Mesenchymal stem cell (in vitro differentiated cells and primary cell): ENCODE measurements around the gene SH3TC2.
A peak's percentile ranks its signal among the peaks of the same experiment; 100 is the strongest.

Experiments
- DNase-seq: peaks from one replicate; pipeline ENCODE4 v3.0.0-alpha.2; 2013
- H2AFZ ChIP-seq: one replicate; pipeline ENCODE4 v1.6.1; 2013; ENCODE audit warnings: low read depth, mild to moderate bottlenecking, control low read depth, inconsistent platforms, low read length, moderate library complexity
- H2AK5ac ChIP-seq: 2 replicates; pipeline ENCODE4 v1.6.1; 2013; ENCODE audit warnings: low read length, moderate library complexity, mild to moderate bottlenecking, inconsistent platforms; ENCODE audit not compliant: severe bottlenecking
- H2BK120ac ChIP-seq: one replicate; pipeline ENCODE4 v1.6.1; 2013; ENCODE audit warnings: low read depth, mild to moderate bottlenecking, inconsistent platforms, low read length, moderate library complexity
- H2BK12ac ChIP-seq, 2 experiments: one replicate each; pipeline ENCODE4 v1.6.1; 2013; ENCODE audit warnings: inconsistent platforms in 2 of 2, low read length in 2 of 2, mild to moderate bottlenecking in 2 of 2, moderate library complexity in 2 of 2, control low read depth in 1 of 2
- H2BK15ac ChIP-seq: one replicate; pipeline ENCODE4 v1.6.1; 2013; ENCODE audit warnings: mild to moderate bottlenecking, low read depth, inconsistent platforms; ENCODE audit not compliant: poor library complexity, severe bottlenecking
- H2BK5ac ChIP-seq: 2 replicates; pipeline ENCODE4 v1.6.1; 2013; ENCODE audit warnings: low read depth, mild to moderate bottlenecking, low read length, control low read depth, inconsistent platforms; ENCODE audit not compliant: poor library complexity, severe bottlenecking
- H3K14ac ChIP-seq, 2 experiments: one replicate each; pipeline ENCODE4 v1.6.1; 2013; ENCODE audit warnings: inconsistent platforms in 2 of 2, low read length in 2 of 2, control low read depth in 1 of 2, mild to moderate bottlenecking in 1 of 2, moderate library complexity in 1 of 2
- H3K18ac ChIP-seq, 2 experiments: one replicate each; pipeline ENCODE4 v1.6.1; 2013; ENCODE audit warnings: inconsistent platforms in 2 of 2, low read length in 2 of 2, control low read depth in 1 of 2, low read depth in 1 of 2, mild to moderate bottlenecking in 1 of 2
- H3K23ac ChIP-seq, 2 experiments: one replicate each; pipeline ENCODE4 v1.6.1; 2013; ENCODE audit warnings: inconsistent platforms in 2 of 2, low read length in 2 of 2, mild to moderate bottlenecking in 2 of 2, moderate library complexity in 2 of 2, control low read depth in 1 of 2
- H3K27ac ChIP-seq: 2 replicates; pipeline ENCODE4 v1.5.1; 2013; ENCODE audit warnings: mild to moderate bottlenecking, moderate library complexity, low read length, control low read depth, inconsistent platforms; ENCODE audit not compliant: poor library complexity, severe bottlenecking
- H3K27me3 ChIP-seq, 2 experiments: 2 replicates each; pipeline versions ENCODE4 v1.6.1 to v1.7.0; 2013; ENCODE audit warnings: low read length in 2 of 2, mild to moderate bottlenecking in 2 of 2, moderate library complexity in 2 of 2, control low read depth in 1 of 2, inconsistent platforms in 1 of 2; ENCODE audit not compliant: control insufficient read depth in 1 of 2, insufficient read depth in 1 of 2
- H3K36me3 ChIP-seq, 2 experiments: 2 replicates each; pipeline versions ENCODE4 v1.6.1 to v1.7.0; 2013; ENCODE audit warnings: low read length in 2 of 2, control low read depth in 1 of 2, inconsistent platforms in 1 of 2, low read depth in 1 of 2, mild to moderate bottlenecking in 1 of 2; ENCODE audit not compliant: insufficient read depth in 2 of 2, control insufficient read depth in 1 of 2
- H3K4ac ChIP-seq, 2 experiments: one replicate each; pipeline ENCODE4 v1.6.1; 2013; ENCODE audit warnings: inconsistent platforms in 2 of 2, low read length in 2 of 2, mild to moderate bottlenecking in 2 of 2, moderate library complexity in 2 of 2, control low read depth in 1 of 2, low read depth in 1 of 2
- H3K4me1 ChIP-seq: 2 replicates; pipeline ENCODE4 v1.6.1; 2013; ENCODE audit warnings: low read depth, low read length, control low read depth; ENCODE audit not compliant: control insufficient read depth, insufficient read depth
- H3K4me2 ChIP-seq: 2 replicates; pipeline ENCODE4 v1.6.1; 2013; ENCODE audit warnings: low read length, mild to moderate bottlenecking, inconsistent platforms; ENCODE audit not compliant: poor library complexity, severe bottlenecking
- H3K4me3 ChIP-seq, 2 experiments: 2 replicates each; pipeline versions ENCODE4 v1.5.1 to v1.7.0; 2013; ENCODE audit warnings: low read length in 2 of 2, mild to moderate bottlenecking in 2 of 2, control low read depth in 1 of 2, low read depth in 1 of 2; ENCODE audit not compliant: insufficient read depth in 1 of 2
- H3K79me1 ChIP-seq: replicated peaks from 2 replicates; pipeline ENCODE4 v1.6.1; 2013; ENCODE audit warnings: mild to moderate bottlenecking, control low read depth, low read length, inconsistent platforms; ENCODE audit not compliant: poor library complexity, severe bottlenecking
- H3K9ac ChIP-seq: 2 replicates; pipeline ENCODE4 v1.7.0; 2013; ENCODE audit warnings: mild to moderate bottlenecking, low read length, moderate library complexity
- H3K9me3 ChIP-seq: 2 replicates; pipeline ENCODE4 v1.7.0; 2013; ENCODE audit warnings: mild to moderate bottlenecking, low read length; ENCODE audit not compliant: control insufficient read depth
- H4K8ac ChIP-seq: one replicate; pipeline ENCODE4 v1.6.1; 2013; ENCODE audit warnings: inconsistent platforms, mild to moderate bottlenecking, low read length, moderate library complexity
- H4K91ac ChIP-seq: one replicate; pipeline ENCODE4 v1.6.1; 2013; ENCODE audit warnings: mild to moderate bottlenecking, low read length, inconsistent platforms
- WGBS: methylation state at CpG from one replicate; pipeline ENCODE4 v1.1.7; 2013; ENCODE audit warnings: mixed read lengths; 5-methylcytosine and 5-hydroxymethylcytosine counted together

Gene SH3TC2

GRCh38 chr5:149004559-149004958 lies 58.3 kb downstream of the SH3TC2 start:
- Histone ChIP-seq H3K23ac (no peak overlapping the region), H2AFZ (no peak overlapping the region), H2BK120ac (peak overlapping the region; percentile 15), H3K4me3 (no peak overlapping the region), H4K91ac (peak overlapping the region; percentile 90), H3K4ac (peak overlapping the region in 1 of 2 experiments; percentile 0), H2AK5ac (no peak overlapping the region), H3K9ac (no peak overlapping the region), H3K27ac (no peak overlapping the region), H3K18ac (peak overlapping the region; percentile 14 to 93), H2BK5ac (no peak overlapping the region), H3K14ac (no peak overlapping the region), H2BK15ac (peak overlapping the region; percentile 39), H3K4me2 (no peak overlapping the region), H4K8ac (peak overlapping the region; percentile 50), H2BK12ac (peak overlapping the region; percentile 7 to 98), H3K79me1 (no peaks in the 10 kb centered on the region), H3K27me3 (peaks cover 0 to 23% of the 10 kb centered on the region in 2 experiments), H3K36me3 (no peaks in the 10 kb centered on the region), H3K4me1 (peaks cover 9% of the 10 kb centered on the region), H3K9me3 (no peaks in the 10 kb centered on the region)
- no peak for DNase-seq
- 96% methylated on average over 6 of the region's 6 CpGs for WGBS

GRCh38 chr5:149002761-149003689 lies 59.8 kb downstream of the SH3TC2 start:
- no peaks in the 10 kb centered on the region for H3K9me3 ChIP-seq
- no peaks in the 10 kb centered on the region for H3K36me3 ChIP-seq
- H3K27ac ChIP-seq, result no peak overlapping the region
- 80% methylated on average over 3 of the region's 3 CpGs for WGBS
- peak overlapping the region; percentile 72 for H4K91ac ChIP-seq
- no peak overlapping the region for H3K23ac ChIP-seq
- peak overlapping the region; percentile 65 for H2AK5ac ChIP-seq
- peak overlapping the region in 1 of 2 experiments; percentile 5 for H3K4me3 ChIP-seq
- no peak overlapping the region for H3K14ac ChIP-seq
- H3K4ac ChIP-seq, result peak overlapping the region; percentile 63 to 80
- peak overlapping the region; percentile 55 for H2BK15ac ChIP-seq
- H3K4me2 ChIP-seq, result no peak overlapping the region
- no peak overlapping the region for H3K9ac ChIP-seq
- peaks cover 0 to 14% of the 10 kb centered on the region in 2 experiments for H3K27me3 ChIP-seq
- peaks cover 11% of the 10 kb centered on the region for H3K4me1 ChIP-seq
- peak overlapping the region; percentile 67 for H4K8ac ChIP-seq
- no peak overlapping the region for H2AFZ ChIP-seq
- peak overlapping the region; percentile 9 for H2BK120ac ChIP-seq
- peak overlapping the region; percentile 52 to 86 for H3K18ac ChIP-seq
- peak; percentile 82 for DNase-seq
- peak overlapping the region; percentile 88 to 92 for H2BK12ac ChIP-seq
- H2BK5ac ChIP-seq, result no peak overlapping the region
- H3K79me1 ChIP-seq, result no peaks in the 10 kb centered on the region

DNA sequence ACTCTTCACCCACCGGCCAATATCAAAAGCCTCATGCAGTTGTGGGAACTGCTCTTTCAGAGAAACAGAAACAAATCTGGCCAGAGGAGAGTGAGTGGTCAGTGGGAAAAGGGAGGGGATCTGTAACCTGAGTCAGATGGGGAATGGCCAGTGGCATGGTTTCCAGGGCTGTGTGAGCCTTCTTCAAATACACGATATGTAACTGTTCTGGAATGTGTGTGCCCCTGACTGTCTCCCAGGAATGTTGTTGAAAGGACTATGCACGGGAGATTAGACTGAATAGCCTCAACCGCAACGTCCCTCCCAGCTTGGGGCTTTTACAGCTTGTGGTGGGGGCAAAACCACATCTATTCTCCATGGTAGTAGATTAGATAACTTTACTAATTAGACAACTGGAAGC lies 60.8 kb downstream of the SH3TC2 start:
- no peak overlapping the region for H2AFZ ChIP-seq
- H3K4me1 ChIP-seq, result peaks cover 11% of the 10 kb centered on the region
- DNase-seq, result peak; percentile 100
- no peak overlapping the region for H3K23ac ChIP-seq
- H3K36me3 ChIP-seq, result no peaks in the 10 kb centered on the region
- H3K9ac ChIP-seq, result no peak overlapping the region
- no peaks in the 10 kb centered on the region for H3K9me3 ChIP-seq
- no peak overlapping the region for H2BK120ac ChIP-seq
- H3K4me2 ChIP-seq, result no peak overlapping the region
- H3K4me3 ChIP-seq, result peak overlapping the region in 1 of 2 experiments; percentile 5
- H3K18ac ChIP-seq, result no peak overlapping the region
- no peak overlapping the region for H2BK12ac ChIP-seq
- H3K79me1 ChIP-seq, result no peaks in the 10 kb centered on the region
- H3K4ac ChIP-seq, result no peak overlapping the region
- H3K27ac ChIP-seq, result peak overlapping the region; percentile 50
- 0% methylated on average over 1 of the region's 5 CpGs for WGBS
- no peak overlapping the region for H4K8ac ChIP-seq
- H3K27me3 ChIP-seq, result peaks cover 0 to 11% of the 10 kb centered on the region in 2 experiments
- H2AK5ac ChIP-seq, result no peak overlapping the region
- no peak overlapping the region for H2BK5ac ChIP-seq
- H4K91ac ChIP-seq, result no peak overlapping the region
- no peak overlapping the region for H3K14ac ChIP-seq
- no peak overlapping the region for H2BK15ac ChIP-seq

GRCh38 chr5:149001162-149001561 lies 61.7 kb downstream of the SH3TC2 start:
- no peak overlapping the region for H2BK5ac ChIP-seq
- no peak overlapping the region for H4K91ac ChIP-seq
- H2AFZ ChIP-seq, result no peak overlapping the region
- peak; percentile 85 for DNase-seq
- peaks cover 0 to 11% of the 10 kb centered on the region in 2 experiments for H3K27me3 ChIP-seq
- no peak overlapping the region for H2BK15ac ChIP-seq
- no peak overlapping the region for H3K4ac ChIP-seq
- peaks cover 11% of the 10 kb centered on the region for H3K4me1 ChIP-seq
- H3K9me3 ChIP-seq, result no peaks in the 10 kb centered on the region
- no peak overlapping the region for H3K4me2 ChIP-seq
- no peak overlapping the region for H4K8ac ChIP-seq
- H3K23ac ChIP-seq, result no peak overlapping the region
- H2BK120ac ChIP-seq, result no peak overlapping the region
- no peaks in the 10 kb centered on the region for H3K36me3 ChIP-seq
- H3K18ac ChIP-seq, result no peak overlapping the region
- no peaks in the 10 kb centered on the region for H3K79me1 ChIP-seq
- no peak overlapping the region for H3K14ac ChIP-seq
- H3K27ac ChIP-seq, result no peak overlapping the region
- no peak overlapping the region for H3K9ac ChIP-seq
- H3K4me3 ChIP-seq, result no peak overlapping the region
- H2BK12ac ChIP-seq, result no peak overlapping the region
- no peak overlapping the region for H2AK5ac ChIP-seq
